GM23338 (cell line): ENCODE data around the gene CNTNAP2. TPM values are rescaled to one million over a fixed set of nuclear protein-coding genes. Genes with fewer than 3 reads are reported as not detected.

Source experiments
- ATAC-seq: fragments of 200-7000 bp; cut with Tn5 transposase; 3 replicates; pipeline ENCODE4 v1.9.1; 2020
- DNase-seq: peaks from one replicate; pipeline ENCODE4 v3.0.0-alpha.2; 2015; ENCODE audit warnings: low spot score
- H2AFZ ChIP-seq: fragments of 200-600 bp; sonication (generic); 2 replicates; pipeline ENCODE4 v1.8.0; 2016; ENCODE audit warnings: antibody characterized with exemption, mild to moderate bottlenecking, moderate library complexity
- H3F3A ChIP-seq: fragments of 200-600 bp; sonication (generic); replicated peaks from 2 replicates; pipeline ENCODE4 v1.8.0; 2017; ENCODE audit warnings: antibody characterized with exemption, mixed run types, low read depth
- H3K27ac ChIP-seq: fragments of 200-600 bp; sonication (generic); 2 replicates; pipeline ENCODE4 v1.6.1; 2016; ENCODE audit warnings: low read depth
- H3K27me3 ChIP-seq: fragments of 200-600 bp; sonication (generic); 2 replicates; pipeline ENCODE4 v1.8.0; 2016; ENCODE audit warnings: mild to moderate bottlenecking, mixed run types, moderate library complexity; ENCODE audit not compliant: insufficient read depth
- H3K36me3 ChIP-seq: fragments of 200-600 bp; sonication (generic); 2 replicates; pipeline ENCODE4 v1.8.0; 2016; ENCODE audit warnings: mild to moderate bottlenecking; ENCODE audit not compliant: insufficient read depth
- H3K4me1 ChIP-seq: fragments of 200-600 bp; sonication (generic); 2 replicates; pipeline ENCODE4 v1.8.0; 2016; ENCODE audit warnings: mild to moderate bottlenecking, moderate library complexity; ENCODE audit not compliant: insufficient read depth
- H3K4me2 ChIP-seq: fragments of 200-600 bp; sonication (generic); 2 replicates; pipeline ENCODE4 v1.7.1; 2017; ENCODE audit warnings: mixed run types
- H3K4me3 ChIP-seq: fragments of 200-600 bp; sonication (generic); 2 replicates; pipeline ENCODE4 v1.6.1; 2016; ENCODE audit warnings: mixed run types
- H3K79me2 ChIP-seq: fragments of 200-600 bp; sonication (generic); replicated peaks from 2 replicates; pipeline ENCODE4 v1.8.0; 2017; ENCODE audit warnings: mild to moderate bottlenecking; ENCODE audit not compliant: insufficient read depth
- H3K9me2 ChIP-seq: fragments of 200-600 bp; sonication (generic); 2 replicates; pipeline ENCODE4 v1.8.0; 2017; ENCODE audit not compliant: insufficient read depth
- H4K20me1 ChIP-seq: fragments of 200-600 bp; sonication (generic); replicated peaks from 2 replicates; pipeline ENCODE4 v1.8.0; 2017; ENCODE audit warnings: mild to moderate bottlenecking; ENCODE audit not compliant: insufficient read depth
- H3K27ac Mint-ChIP-seq: 2 replicates; pipeline ENCODE4 v1.8.0; 2020; ENCODE audit warnings: inconsistent platforms, mild to moderate bottlenecking, moderate library complexity, mixed read lengths
- H3K27me3 Mint-ChIP-seq: 3 replicates; pipeline ENCODE4 v1.8.0; 2022; ENCODE audit warnings: low read depth, mild to moderate bottlenecking, moderate library complexity, mixed read lengths, inconsistent platforms; ENCODE audit not compliant: insufficient read depth, poor library complexity
- H3K36me3 Mint-ChIP-seq: 3 replicates; pipeline ENCODE4 v1.8.0; 2021; ENCODE audit warnings: low read depth, mild to moderate bottlenecking, inconsistent platforms, moderate library complexity, mixed read lengths
- H3K4me1 Mint-ChIP-seq: 3 replicates; pipeline ENCODE4 v1.8.0; 2020; ENCODE audit warnings: mild to moderate bottlenecking, inconsistent platforms, mixed read lengths
- H3K4me3 Mint-ChIP-seq: 3 replicates; pipeline ENCODE4 v1.8.0; 2021; ENCODE audit warnings: moderate library complexity, mild to moderate bottlenecking, inconsistent platforms, mixed read lengths
- H3K9me3 Mint-ChIP-seq: 3 replicates; pipeline ENCODE4 v1.8.0; 2020; ENCODE audit warnings: moderate library complexity, mild to moderate bottlenecking, inconsistent platforms, mixed read lengths
- EZH2 ChIP-seq: fragments of 200-600 bp; sonication (generic); IDR thresholded peaks from one replicate; pipeline ENCODE4 v1.8.0; 2017; ENCODE audit warnings: antibody characterized with exemption, mild to moderate bottlenecking, low read depth; ENCODE audit not compliant: unreplicated experiment
- EZH2phosphoT487 ChIP-seq: fragments of 200-600 bp; sonication (generic); IDR thresholded peaks from one replicate; pipeline ENCODE4 v1.8.1; 2018; ENCODE audit warnings: antibody characterized with exemption; ENCODE audit not compliant: unreplicated experiment
- JUNB ChIP-seq: IDR thresholded peaks from one replicate; pipeline ENCODE4 v1.6.1; 2016; ENCODE audit warnings: antibody characterized with exemption; ENCODE audit not compliant: unreplicated experiment
- POLR2AphosphoS5 ChIP-seq: IDR thresholded peaks from 2 replicates; pipeline ENCODE4 v1.6.1; 2016; ENCODE audit warnings: antibody characterized with exemption, low read depth
- STAT1 ChIP-seq: IDR thresholded peaks from one replicate; pipeline ENCODE4 v1.6.1; 2016; ENCODE audit warnings: antibody characterized with exemption; ENCODE audit not compliant: unreplicated experiment
- ZNF114 ChIP-seq: fragments of 250-450 bp; sonication (Bioruptor Pico); IDR thresholded peaks from 2 replicates; pipeline ENCODE4 v1.5.0; 2020; ENCODE audit warnings: mild to moderate bottlenecking, moderate library complexity
- ZNF331 ChIP-seq: fragments of 250-450 bp; sonication (Bioruptor Pico); IDR thresholded peaks from 2 replicates; pipeline ENCODE4 v1.5.0; 2020; ENCODE audit warnings: low read depth, mild to moderate bottlenecking, moderate library complexity
- polyA plus RNA-seq: library from polyadenylated mRNA; unstranded; fragments of >200 nt; fragmentation: Nextera tagmentation; extraction: Ambion mirVana; gene quantifications from 2 replicates; pipeline ENCODE4 v1.2.1, GENCODE V29; 2016
- total RNA-seq: library from RNA; depleted of rRNA; stranded (reverse); fragments of >200 nt; shearing (Covaris generic); gene quantifications from 2 replicates; pipeline ENCODE4 v1.2.3, GENCODE V29; 2014
- TF ChIP-seq, protein P1 (sequence below), 2 experiments: fragments of 200-600 bp in 1 of 2; sonication (generic) in 1 of 2; conservative IDR thresholded peaks; 2 replicates each; pipeline versions ENCODE4 v1.5.1 to v1.6.1; 2016 to 2017; ENCODE audit warnings: antibody characterized with exemption in 2 of 2, low read depth in 2 of 2, mild to moderate bottlenecking in 2 of 2, moderate library complexity in 1 of 2
- TF ChIP-seq, protein P2 (sequence below): fragments of 250-450 bp; sonication (Bioruptor Pico); IDR thresholded peaks from 2 replicates; pipeline ENCODE4 v1.5.0; 2020; ENCODE audit warnings: mild to moderate bottlenecking, moderate library complexity
- TF ChIP-seq, protein P3 (sequence below): IDR thresholded peaks from 2 replicates; pipeline ENCODE4 v1.6.1; 2016; ENCODE audit warnings: antibody characterized with exemption
- TF ChIP-seq, protein P4 (sequence below): IDR thresholded peaks from one replicate; pipeline ENCODE4 v1.6.1; 2018; ENCODE audit warnings: antibody characterized with exemption; ENCODE audit not compliant: unreplicated experiment

Gene CNTNAP2
- total and polyA plus RNA-seq, 2 experiments from 2014 or later, result 38.2 to 61.3 TPM

DNA sequence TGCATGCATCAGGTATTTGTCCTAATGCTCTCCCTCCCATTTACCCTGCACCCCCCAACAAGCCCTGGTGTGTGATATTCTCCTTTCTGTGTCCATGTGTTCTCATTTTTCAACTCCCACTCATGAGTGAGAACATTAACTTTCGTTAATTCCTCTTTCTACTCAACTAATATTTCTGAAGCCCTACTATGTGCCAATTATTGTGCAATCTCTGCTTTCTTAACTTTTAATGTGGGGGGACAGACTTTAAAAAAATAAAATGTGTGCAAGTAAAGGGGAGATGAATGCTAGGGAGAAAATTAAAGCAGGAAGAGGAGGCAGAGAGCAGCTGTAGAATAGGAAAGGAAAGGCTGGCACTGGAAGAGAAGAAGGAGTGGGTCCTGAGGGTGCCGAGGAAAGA, 1520.0 kb downstream of the CNTNAP2 start:
- Histone ChIP-seq H3K79me2 (no peaks in the 10 kb centered on the region), H3K27me3 (no peaks in the 10 kb centered on the region), H3K27ac (no peak overlapping the region), H2AFZ (no peak overlapping the region), H4K20me1 (no peaks in the 10 kb centered on the region), H3K4me1 (no peaks in the 10 kb centered on the region; the same call in 1 of the 2 replicates), H3K4me2 (no peak overlapping the region), H3K36me3 (no peaks in the 10 kb centered on the region), H3F3A (no peaks in the 10 kb centered on the region), H3K9me2 (peaks cover 3% of the 10 kb centered on the region; the same call in 1 of the 2 replicates), H3K4me3 (no peak overlapping the region)
- no peak overlapping the region for H3K4me3 Mint-ChIP-seq
- peaks cover 6% of the 10 kb centered on the region; the same call in 1 of the 3 replicates for H3K36me3 Mint-ChIP-seq
- ATAC-seq (no peak), DNase-seq (no peak)
- TF ChIP-seq POLR2AphosphoS5 (no peak), EZH2phosphoT487 (no peak), ZNF331 (CRISPR knock-in tag) (no peak), JUNB (no peak), EZH2 (no peak), STAT1 (no peak), ZNF114 (no peak)
- TF ChIP-seq, protein P1, sequence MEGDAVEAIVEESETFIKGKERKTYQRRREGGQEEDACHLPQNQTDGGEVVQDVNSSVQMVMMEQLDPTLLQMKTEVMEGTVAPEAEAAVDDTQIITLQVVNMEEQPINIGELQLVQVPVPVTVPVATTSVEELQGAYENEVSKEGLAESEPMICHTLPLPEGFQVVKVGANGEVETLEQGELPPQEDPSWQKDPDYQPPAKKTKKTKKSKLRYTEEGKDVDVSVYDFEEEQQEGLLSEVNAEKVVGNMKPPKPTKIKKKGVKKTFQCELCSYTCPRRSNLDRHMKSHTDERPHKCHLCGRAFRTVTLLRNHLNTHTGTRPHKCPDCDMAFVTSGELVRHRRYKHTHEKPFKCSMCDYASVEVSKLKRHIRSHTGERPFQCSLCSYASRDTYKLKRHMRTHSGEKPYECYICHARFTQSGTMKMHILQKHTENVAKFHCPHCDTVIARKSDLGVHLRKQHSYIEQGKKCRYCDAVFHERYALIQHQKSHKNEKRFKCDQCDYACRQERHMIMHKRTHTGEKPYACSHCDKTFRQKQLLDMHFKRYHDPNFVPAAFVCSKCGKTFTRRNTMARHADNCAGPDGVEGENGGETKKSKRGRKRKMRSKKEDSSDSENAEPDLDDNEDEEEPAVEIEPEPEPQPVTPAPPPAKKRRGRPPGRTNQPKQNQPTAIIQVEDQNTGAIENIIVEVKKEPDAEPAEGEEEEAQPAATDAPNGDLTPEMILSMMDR (conservative IDR thresholded peaks at IDR 0.05; ENCODE audit: low read depth in 2 of 2), result no peak
- TF ChIP-seq, protein P2, sequence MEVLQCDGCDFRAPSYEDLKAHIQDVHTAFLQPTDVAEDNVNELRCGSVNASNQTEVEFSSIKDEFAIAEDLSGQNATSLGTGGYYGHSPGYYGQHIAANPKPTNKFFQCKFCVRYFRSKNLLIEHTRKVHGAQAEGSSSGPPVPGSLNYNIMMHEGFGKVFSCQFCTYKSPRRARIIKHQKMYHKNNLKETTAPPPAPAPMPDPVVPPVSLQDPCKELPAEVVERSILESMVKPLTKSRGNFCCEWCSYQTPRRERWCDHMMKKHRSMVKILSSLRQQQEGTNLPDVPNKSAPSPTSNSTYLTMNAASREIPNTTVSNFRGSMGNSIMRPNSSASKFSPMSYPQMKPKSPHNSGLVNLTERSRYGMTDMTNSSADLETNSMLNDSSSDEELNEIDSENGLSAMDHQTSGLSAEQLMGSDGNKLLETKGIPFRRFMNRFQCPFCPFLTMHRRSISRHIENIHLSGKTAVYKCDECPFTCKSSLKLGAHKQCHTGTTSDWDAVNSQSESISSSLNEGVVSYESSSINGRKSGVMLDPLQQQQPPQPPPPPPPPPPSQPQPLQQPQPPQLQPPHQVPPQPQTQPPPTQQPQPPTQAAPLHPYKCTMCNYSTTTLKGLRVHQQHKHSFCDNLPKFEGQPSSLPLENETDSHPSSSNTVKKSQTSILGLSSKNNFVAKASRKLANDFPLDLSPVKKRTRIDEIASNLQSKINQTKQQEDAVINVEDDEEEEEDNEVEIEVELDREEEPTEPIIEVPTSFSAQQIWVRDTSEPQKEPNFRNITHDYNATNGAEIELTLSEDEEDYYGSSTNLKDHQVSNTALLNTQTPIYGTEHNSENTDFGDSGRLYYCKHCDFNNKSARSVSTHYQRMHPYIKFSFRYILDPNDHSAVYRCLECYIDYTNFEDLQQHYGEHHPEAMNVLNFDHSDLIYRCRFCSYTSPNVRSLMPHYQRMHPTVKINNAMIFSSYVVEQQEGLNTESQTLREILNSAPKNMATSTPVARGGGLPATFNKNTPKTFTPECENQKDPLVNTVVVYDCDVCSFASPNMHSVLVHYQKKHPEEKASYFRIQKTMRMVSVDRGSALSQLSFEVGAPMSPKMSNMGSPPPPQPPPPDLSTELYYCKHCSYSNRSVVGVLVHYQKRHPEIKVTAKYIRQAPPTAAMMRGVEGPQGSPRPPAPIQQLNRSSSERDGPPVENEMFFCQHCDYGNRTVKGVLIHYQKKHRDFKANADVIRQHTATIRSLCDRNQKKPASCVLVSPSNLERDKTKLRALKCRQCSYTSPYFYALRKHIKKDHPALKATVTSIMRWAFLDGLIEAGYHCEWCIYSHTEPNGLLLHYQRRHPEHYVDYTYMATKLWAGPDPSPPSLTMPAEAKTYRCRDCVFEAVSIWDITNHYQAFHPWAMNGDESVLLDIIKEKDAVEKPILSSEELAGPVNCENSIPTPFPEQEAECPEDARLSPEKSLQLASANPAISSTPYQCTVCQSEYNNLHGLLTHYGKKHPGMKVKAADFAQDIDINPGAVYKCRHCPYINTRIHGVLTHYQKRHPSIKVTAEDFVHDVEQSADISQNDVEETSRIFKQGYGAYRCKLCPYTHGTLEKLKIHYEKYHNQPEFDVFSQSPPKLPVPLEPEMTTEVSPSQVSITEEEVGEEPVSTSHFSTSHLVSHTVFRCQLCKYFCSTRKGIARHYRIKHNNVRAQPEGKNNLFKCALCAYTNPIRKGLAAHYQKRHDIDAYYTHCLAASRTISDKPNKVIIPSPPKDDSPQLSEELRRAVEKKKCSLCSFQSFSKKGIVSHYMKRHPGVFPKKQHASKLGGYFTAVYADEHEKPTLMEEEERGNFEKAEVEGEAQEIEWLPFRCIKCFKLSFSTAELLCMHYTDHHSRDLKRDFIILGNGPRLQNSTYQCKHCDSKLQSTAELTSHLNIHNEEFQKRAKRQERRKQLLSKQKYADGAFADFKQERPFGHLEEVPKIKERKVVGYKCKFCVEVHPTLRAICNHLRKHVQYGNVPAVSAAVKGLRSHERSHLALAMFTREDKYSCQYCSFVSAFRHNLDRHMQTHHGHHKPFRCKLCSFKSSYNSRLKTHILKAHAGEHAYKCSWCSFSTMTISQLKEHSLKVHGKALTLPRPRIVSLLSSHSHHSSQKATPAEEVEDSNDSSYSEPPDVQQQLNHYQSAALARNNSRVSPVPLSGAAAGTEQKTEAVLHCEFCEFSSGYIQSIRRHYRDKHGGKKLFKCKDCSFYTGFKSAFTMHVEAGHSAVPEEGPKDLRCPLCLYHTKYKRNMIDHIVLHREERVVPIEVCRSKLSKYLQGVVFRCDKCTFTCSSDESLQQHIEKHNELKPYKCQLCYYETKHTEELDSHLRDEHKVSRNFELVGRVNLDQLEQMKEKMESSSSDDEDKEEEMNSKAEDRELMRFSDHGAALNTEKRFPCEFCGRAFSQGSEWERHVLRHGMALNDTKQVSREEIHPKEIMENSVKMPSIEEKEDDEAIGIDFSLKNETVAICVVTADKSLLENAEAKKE (CRISPR knock-in tag), result no peak
- TF ChIP-seq, protein P3, sequence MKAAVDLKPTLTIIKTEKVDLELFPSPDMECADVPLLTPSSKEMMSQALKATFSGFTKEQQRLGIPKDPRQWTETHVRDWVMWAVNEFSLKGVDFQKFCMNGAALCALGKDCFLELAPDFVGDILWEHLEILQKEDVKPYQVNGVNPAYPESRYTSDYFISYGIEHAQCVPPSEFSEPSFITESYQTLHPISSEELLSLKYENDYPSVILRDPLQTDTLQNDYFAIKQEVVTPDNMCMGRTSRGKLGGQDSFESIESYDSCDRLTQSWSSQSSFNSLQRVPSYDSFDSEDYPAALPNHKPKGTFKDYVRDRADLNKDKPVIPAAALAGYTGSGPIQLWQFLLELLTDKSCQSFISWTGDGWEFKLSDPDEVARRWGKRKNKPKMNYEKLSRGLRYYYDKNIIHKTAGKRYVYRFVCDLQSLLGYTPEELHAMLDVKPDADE, result no peak
- TF ChIP-seq, protein P4, sequence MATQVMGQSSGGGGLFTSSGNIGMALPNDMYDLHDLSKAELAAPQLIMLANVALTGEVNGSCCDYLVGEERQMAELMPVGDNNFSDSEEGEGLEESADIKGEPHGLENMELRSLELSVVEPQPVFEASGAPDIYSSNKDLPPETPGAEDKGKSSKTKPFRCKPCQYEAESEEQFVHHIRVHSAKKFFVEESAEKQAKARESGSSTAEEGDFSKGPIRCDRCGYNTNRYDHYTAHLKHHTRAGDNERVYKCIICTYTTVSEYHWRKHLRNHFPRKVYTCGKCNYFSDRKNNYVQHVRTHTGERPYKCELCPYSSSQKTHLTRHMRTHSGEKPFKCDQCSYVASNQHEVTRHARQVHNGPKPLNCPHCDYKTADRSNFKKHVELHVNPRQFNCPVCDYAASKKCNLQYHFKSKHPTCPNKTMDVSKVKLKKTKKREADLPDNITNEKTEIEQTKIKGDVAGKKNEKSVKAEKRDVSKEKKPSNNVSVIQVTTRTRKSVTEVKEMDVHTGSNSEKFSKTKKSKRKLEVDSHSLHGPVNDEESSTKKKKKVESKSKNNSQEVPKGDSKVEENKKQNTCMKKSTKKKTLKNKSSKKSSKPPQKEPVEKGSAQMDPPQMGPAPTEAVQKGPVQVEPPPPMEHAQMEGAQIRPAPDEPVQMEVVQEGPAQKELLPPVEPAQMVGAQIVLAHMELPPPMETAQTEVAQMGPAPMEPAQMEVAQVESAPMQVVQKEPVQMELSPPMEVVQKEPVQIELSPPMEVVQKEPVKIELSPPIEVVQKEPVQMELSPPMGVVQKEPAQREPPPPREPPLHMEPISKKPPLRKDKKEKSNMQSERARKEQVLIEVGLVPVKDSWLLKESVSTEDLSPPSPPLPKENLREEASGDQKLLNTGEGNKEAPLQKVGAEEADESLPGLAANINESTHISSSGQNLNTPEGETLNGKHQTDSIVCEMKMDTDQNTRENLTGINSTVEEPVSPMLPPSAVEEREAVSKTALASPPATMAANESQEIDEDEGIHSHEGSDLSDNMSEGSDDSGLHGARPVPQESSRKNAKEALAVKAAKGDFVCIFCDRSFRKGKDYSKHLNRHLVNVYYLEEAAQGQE, result no peak
- no peak overlapping the region for H3K27ac Mint-ChIP-seq
- peaks cover 6% of the 10 kb centered on the region for H3K27me3 Mint-ChIP-seq
- H3K4me1 Mint-ChIP-seq, result peaks cover 22% of the 10 kb centered on the region
- H3K9me3 Mint-ChIP-seq, result peaks cover 30% of the 10 kb centered on the region; the same call in 2 of the 3 replicates
